ENCODE measurements around the gene GREB1.

The GREB1 gene

DNA sequence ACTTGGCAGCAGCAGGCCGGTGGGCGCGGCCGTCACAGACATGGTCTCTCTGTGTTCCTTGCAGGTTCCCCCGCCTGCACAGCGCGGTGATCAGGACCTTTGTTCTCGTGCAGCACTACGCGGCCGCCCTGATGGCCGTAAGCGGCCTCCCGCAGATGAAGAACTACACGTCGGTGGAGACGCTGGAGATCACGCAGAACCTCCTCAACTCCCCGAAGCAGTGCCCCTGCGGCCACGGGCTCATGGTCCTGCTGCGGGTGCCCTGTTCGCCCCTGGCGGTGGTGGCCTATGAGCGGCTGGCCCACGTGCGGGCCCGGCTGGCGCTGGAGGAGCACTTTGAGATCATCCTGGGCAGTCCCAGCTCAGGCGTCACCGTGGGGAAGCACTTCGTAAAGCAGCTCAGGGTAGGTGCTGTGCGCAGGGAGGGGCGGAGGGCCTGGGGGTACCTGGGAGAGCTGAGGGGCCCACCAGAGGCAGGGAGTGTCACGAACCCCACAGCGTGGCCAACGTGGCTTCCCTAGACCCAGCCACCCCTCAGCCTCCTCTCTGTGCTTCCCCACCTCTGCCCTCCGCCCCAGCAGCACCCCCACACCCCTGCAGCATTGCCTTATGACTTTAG lies 76.9 kb downstream of the GREB1 start:
- no peak for TF ChIP-seq CTCF (IDR thresholded peaks at IDR 0.05; ENCODE audit: insufficient read depth, missing control alignments)
- DNase-seq (ENCODE audit: insufficient read length, low spot score) = no peak
- no peak for FAIRE-seq

- no peak for TF ChIP-seq CTCF (IDR thresholded peaks at IDR 0.05; ENCODE audit: insufficient read depth, missing control alignments)
- no peak for DNase-seq (ENCODE audit: insufficient read length, low spot score)
- FAIRE-seq = no peak
These were observed 77.4 kb downstream of the GREB1 start for GRCh38 chr2:11611251-11611650.

GRCh38 chr2:11612553-11613215 lies 78.8 kb downstream of the GREB1 start:
- FAIRE-seq (no peak), DNase-seq (ENCODE audit: insufficient read length, low spot score) (no peak)
- TF ChIP-seq CTCF (IDR thresholded peaks at IDR 0.05; ENCODE audit: insufficient read depth, missing control alignments) = no peak

GRCh38 chr2:11613297-11613696 lies 79.5 kb downstream of the GREB1 start:
- FAIRE-seq (no peak), DNase-seq (ENCODE audit: insufficient read length, low spot score) (no peak)
- no peak for TF ChIP-seq CTCF (IDR thresholded peaks at IDR 0.05; ENCODE audit: insufficient read depth, missing control alignments)

- TF ChIP-seq CTCF (IDR thresholded peaks at IDR 0.05; ENCODE audit: insufficient read depth, missing control alignments) = no peak
- FAIRE-seq = no peak
- DNase-seq (ENCODE audit: insufficient read length, low spot score) = no peak
These were observed 81.4 kb downstream of the GREB1 start for GRCh38 chr2:11615209-11615608.

GRCh38 chr2:11616097-11616687 lies 82.3 kb downstream of the GREB1 start:
- FAIRE-seq (no peak), DNase-seq (ENCODE audit: insufficient read length, low spot score) (no peak)
- TF ChIP-seq CTCF (IDR thresholded peaks at IDR 0.05; ENCODE audit: insufficient read depth, missing control alignments) = no peak

GRCh38 chr2:11616851-11617415 lies 83.1 kb downstream of the GREB1 start:
- no peak for TF ChIP-seq CTCF (IDR thresholded peaks at IDR 0.05; ENCODE audit: insufficient read depth, missing control alignments)
- FAIRE-seq (no peak), DNase-seq (ENCODE audit: insufficient read length, low spot score) (no peak)

Data from D721Med (cell line).